ENCODE data around the gene MYDGF. TPM values are rescaled to one million over a fixed set of nuclear protein-coding genes. Genes with fewer than 3 reads are reported as not detected.

Gene MYDGF
- total RNA-seq, 6 experiments from 2014 or later, result 266 to 322 (median 283) TPM

- Mint-ChIP-seq H3K36me3 (ENCODE audit: low read depth) (peaks cover 41% of the 10 kb centered on the region), H3K4me1 (ENCODE audit: low read depth) (peaks cover 22% of the 10 kb centered on the region), H3K9me3 (no peaks in the 10 kb centered on the region), H3K4me3 (no peak overlapping the region), H3K27ac (no peak overlapping the region), H3K27me3 (ENCODE audit: insufficient read depth) (no peaks in the 10 kb centered on the region)
- no peak for TF ChIP-seq CTCF (IDR thresholded peaks at IDR 0.05)
- no peak for DNase-seq
Observed at GRCh38 chr19:4700693-4700970, 30.5 kb upstream of the MYDGF start.

GRCh38 chr19:4699826-4700692 is 29.9 kb upstream of the MYDGF start:
- H3K27ac Mint-ChIP-seq, result no peak overlapping the region
- no peaks in the 10 kb centered on the region for H3K9me3 Mint-ChIP-seq
- DNase-seq, result no peak
- TF ChIP-seq CTCF (IDR thresholded peaks at IDR 0.05), result no peak
- no peak overlapping the region for H3K4me3 Mint-ChIP-seq
- peaks cover 22% of the 10 kb centered on the region for H3K4me1 Mint-ChIP-seq (ENCODE audit: low read depth)
- H3K27me3 Mint-ChIP-seq (ENCODE audit: insufficient read depth), result no peaks in the 10 kb centered on the region
- H3K36me3 Mint-ChIP-seq (ENCODE audit: low read depth), result peaks cover 41% of the 10 kb centered on the region

- TF ChIP-seq CTCF (IDR thresholded peaks at IDR 0.05), result no peak
- Mint-ChIP-seq H3K36me3 (ENCODE audit: low read depth) (peaks cover 49% of the 10 kb centered on the region), H3K9me3 (peaks cover 4% of the 10 kb centered on the region), H3K27ac (peak overlapping the region; percentile 84), H3K27me3 (ENCODE audit: insufficient read depth) (peaks cover 8% of the 10 kb centered on the region), H3K4me1 (ENCODE audit: low read depth) (peaks cover 35% of the 10 kb centered on the region), H3K4me3 (peak overlapping the region; percentile 20; the same call in 1 of the 2 replicates)
- DNase-seq, result no peak
Observed at GRCh38 chr19:4697304-4697703, 27.2 kb upstream of the MYDGF start.

- no peak for TF ChIP-seq CTCF (IDR thresholded peaks at IDR 0.05)
- Mint-ChIP-seq H3K4me1 (ENCODE audit: low read depth) (peaks cover 35% of the 10 kb centered on the region), H3K27me3 (ENCODE audit: insufficient read depth) (peaks cover 8% of the 10 kb centered on the region), H3K9me3 (peaks cover 4% of the 10 kb centered on the region), H3K4me3 (no peak overlapping the region), H3K36me3 (ENCODE audit: low read depth) (peaks cover 44% of the 10 kb centered on the region), H3K27ac (no peak overlapping the region; the same call in 1 of the 2 replicates)
- no peak for DNase-seq
Observed at GRCh38 chr19:4695224-4695731, 25.1 kb upstream of the MYDGF start.

GRCh38 chr19:4694211-4694987 is 24.3 kb upstream of the MYDGF start:
- Mint-ChIP-seq H3K9me3 (peaks cover 4% of the 10 kb centered on the region), H3K27ac (peak overlapping the region; percentile 94), H3K4me1 (ENCODE audit: low read depth) (peaks cover 35% of the 10 kb centered on the region), H3K4me3 (peak overlapping the region; percentile 74), H3K27me3 (ENCODE audit: insufficient read depth) (peaks cover 8% of the 10 kb centered on the region), H3K36me3 (ENCODE audit: low read depth) (peaks cover 44% of the 10 kb centered on the region)
- DNase-seq, result peak; percentile 96
- no peak for TF ChIP-seq CTCF (IDR thresholded peaks at IDR 0.05)

All from HFFc6 (cell line).